Measurements from ENCODE around the gene IQSEC3. TPM values are rescaled to one million over a fixed set of nuclear protein-coding genes. Genes with fewer than 3 reads are reported as not detected.

The IQSEC3 gene
- total and polyA plus RNA-seq, 2 of the 13 experiments (the other 11 are each of a cell fraction or from before 2014, with no cell fraction given), result not detected

DNA sequence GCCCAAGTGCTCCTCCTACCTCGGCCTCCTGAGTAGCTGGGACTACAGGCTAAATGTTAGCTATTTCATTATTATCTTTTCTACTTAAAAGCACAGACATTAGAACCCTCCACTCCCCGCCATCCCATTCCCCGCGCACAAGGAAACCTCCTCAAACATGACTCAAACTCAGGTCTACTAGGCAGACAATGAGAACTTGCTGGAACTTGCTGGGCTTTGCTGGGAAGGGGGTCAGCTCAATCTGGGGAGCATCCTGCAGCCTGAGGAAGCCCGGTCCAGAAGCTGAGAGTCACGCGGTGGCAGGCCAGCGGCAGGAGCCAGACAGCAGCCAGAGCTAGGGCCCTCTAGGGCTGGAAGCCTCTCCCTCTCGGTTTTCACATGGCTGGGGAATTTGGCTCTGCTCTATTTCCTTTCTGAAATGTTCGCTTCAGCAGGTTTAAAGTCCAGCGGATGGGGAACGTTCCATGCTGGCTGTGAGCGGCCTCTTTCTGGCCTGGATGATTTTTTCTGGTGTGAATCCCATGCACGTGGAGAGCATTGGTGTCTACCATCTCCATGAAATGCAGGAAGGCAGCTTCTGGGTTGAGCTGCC is 78.9 kb downstream of the IQSEC3 start (continued):
- TF ChIP-seq PHF21A (CRISPR knock-in tag; IDR thresholded peaks at IDR 0.05) (peak; percentile 55; the same call in 1 of the 2 replicates), CCDC6 (CRISPR knock-in tag; IDR thresholded peaks at IDR 0.05) (no peak), ERF (CRISPR knock-in tag; IDR thresholded peaks at IDR 0.05) (peak; percentile 31; the same call in 1 of the 2 replicates), ZNF547 (CRISPR knock-in tag; IDR thresholded peaks at IDR 0.05) (no peak), JARID2 (CRISPR knock-in tag; IDR thresholded peaks at IDR 0.05; ENCODE audit: insufficient replicate concordance) (no peak), ZNF549 (CRISPR knock-in tag; IDR thresholded peaks at IDR 0.05) (no peak), MAFG (CRISPR knock-in tag; IDR thresholded peaks at IDR 0.05) (no peak), PCBP2 (optimal IDR thresholded peaks at IDR 0.05; ENCODE audit: low read depth, low read length, poor library complexity, severe bottlenecking) (no peak), KDM3A (CRISPR knock-in tag; IDR thresholded peaks at IDR 0.05; ENCODE audit: low read depth) (0 out of 2 replicates have a peak, but pooled peaks have one; percentile 30), CHCHD3 (CRISPR knock-in tag; IDR thresholded peaks at IDR 0.05) (no peak), NCOA2 (CRISPR knock-in tag; IDR thresholded peaks at IDR 0.05) (no peak), ZNF766 (CRISPR knock-in tag; IDR thresholded peaks at IDR 0.05; ENCODE audit: borderline replicate concordance) (no peak), ZNF512B (CRISPR knock-in tag; IDR thresholded peaks at IDR 0.05; ENCODE audit: borderline replicate concordance) (no peak), ZNF124 (CRISPR knock-in tag; IDR thresholded peaks at IDR 0.05) (peak; percentile 50; the same call in 1 of the 2 replicates), ZMYM4 (CRISPR knock-in tag; IDR thresholded peaks at IDR 0.05) (no peak), CENPX (CRISPR knock-in tag; IDR thresholded peaks at IDR 0.05) (no peak), FUBP1 (CRISPR knock-in tag; IDR thresholded peaks at IDR 0.05; ENCODE audit: borderline replicate concordance) (no peak), ETV6 (CRISPR knock-in tag; conservative IDR thresholded peaks at IDR 0.05) (no peak), ATM (IDR thresholded peaks at IDR 0.05; ENCODE audit: borderline replicate concordance) (no peak), ZNF660 (CRISPR knock-in tag; IDR thresholded peaks at IDR 0.05; ENCODE audit: borderline replicate concordance, low read depth) (no peak), ZNF563 (CRISPR knock-in tag; IDR thresholded peaks at IDR 0.05) (no peak)
- TF ChIP-seq, protein P1, sequence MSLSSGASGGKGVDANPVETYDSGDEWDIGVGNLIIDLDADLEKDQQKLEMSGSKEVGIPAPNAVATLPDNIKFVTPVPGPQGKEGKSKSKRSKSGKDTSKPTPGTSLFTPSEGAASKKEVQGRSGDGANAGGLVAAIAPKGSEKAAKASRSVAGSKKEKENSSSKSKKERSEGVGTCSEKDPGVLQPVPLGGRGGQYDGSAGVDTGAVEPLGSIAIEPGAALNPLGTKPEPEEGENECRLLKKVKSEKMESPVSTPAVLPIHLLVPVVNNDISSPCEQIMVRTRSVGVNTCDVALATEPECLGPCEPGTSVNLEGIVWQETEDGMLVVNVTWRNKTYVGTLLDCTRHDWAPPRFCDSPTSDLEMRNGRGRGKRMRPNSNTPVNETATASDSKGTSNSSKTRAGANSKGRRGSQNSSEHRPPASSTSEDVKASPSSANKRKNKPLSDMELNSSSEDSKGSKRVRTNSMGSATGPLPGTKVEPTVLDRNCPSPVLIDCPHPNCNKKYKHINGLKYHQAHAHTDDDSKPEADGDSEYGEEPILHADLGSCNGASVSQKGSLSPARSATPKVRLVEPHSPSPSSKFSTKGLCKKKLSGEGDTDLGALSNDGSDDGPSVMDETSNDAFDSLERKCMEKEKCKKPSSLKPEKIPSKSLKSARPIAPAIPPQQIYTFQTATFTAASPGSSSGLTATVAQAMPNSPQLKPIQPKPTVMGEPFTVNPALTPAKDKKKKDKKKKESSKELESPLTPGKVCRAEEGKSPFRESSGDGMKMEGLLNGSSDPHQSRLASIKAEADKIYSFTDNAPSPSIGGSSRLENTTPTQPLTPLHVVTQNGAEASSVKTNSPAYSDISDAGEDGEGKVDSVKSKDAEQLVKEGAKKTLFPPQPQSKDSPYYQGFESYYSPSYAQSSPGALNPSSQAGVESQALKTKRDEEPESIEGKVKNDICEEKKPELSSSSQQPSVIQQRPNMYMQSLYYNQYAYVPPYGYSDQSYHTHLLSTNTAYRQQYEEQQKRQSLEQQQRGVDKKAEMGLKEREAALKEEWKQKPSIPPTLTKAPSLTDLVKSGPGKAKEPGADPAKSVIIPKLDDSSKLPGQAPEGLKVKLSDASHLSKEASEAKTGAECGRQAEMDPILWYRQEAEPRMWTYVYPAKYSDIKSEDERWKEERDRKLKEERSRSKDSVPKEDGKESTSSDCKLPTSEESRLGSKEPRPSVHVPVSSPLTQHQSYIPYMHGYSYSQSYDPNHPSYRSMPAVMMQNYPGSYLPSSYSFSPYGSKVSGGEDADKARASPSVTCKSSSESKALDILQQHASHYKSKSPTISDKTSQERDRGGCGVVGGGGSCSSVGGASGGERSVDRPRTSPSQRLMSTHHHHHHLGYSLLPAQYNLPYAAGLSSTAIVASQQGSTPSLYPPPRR (CRISPR knock-in tag; IDR thresholded peaks at IDR 0.05; ENCODE audit: borderline replicate concordance), result no peak
